Osteocyte (in vitro differentiated cells): ENCODE results near the gene ITGB5. TPM values are rescaled to one million over a fixed set of nuclear protein-coding genes. Genes with fewer than 3 reads are reported as not detected.

Source experiments
- DNase-seq: peaks from one replicate; pipeline ENCODE4 v3.0.0; 2021; ENCODE audit warnings: mixed read lengths; ENCODE audit not compliant: unreplicated experiment; ENCODE audit errors: extremely low spot score
- H3K27ac Mint-ChIP-seq: one replicate; pipeline ENCODE4 v1.8.0; 2021; ENCODE audit warnings: mild to moderate bottlenecking, mixed read lengths; ENCODE audit not compliant: unreplicated experiment
- H3K27me3 Mint-ChIP-seq: one replicate; pipeline ENCODE4 v1.8.0; 2021; ENCODE audit warnings: mixed read lengths; ENCODE audit not compliant: unreplicated experiment
- H3K36me3 Mint-ChIP-seq: one replicate; pipeline ENCODE4 v1.8.0; 2021; ENCODE audit warnings: mixed read lengths; ENCODE audit not compliant: unreplicated experiment
- H3K4me1 Mint-ChIP-seq: one replicate; pipeline ENCODE4 v1.8.0; 2021; ENCODE audit warnings: mixed read lengths; ENCODE audit not compliant: unreplicated experiment
- H3K4me3 Mint-ChIP-seq: one replicate; pipeline ENCODE4 v1.8.0; 2021; ENCODE audit warnings: mild to moderate bottlenecking, moderate library complexity, mixed read lengths; ENCODE audit not compliant: unreplicated experiment
- H3K9me3 Mint-ChIP-seq: one replicate; pipeline ENCODE4 v1.8.0; 2021; ENCODE audit warnings: mixed read lengths; ENCODE audit not compliant: unreplicated experiment
- total RNA-seq: library from RNA; stranded (reverse); gene quantifications from 2 replicates; pipeline ENCODE4 v1.2.1, GENCODE V29; 2021
- TF ChIP-seq, protein P1 (sequence below): fragments of 200-600 bp; sonication (generic); IDR thresholded peaks from 2 replicates; pipeline ENCODE4 v1.5.0; 2021; ENCODE audit warnings: antibody characterized with exemption, mild to moderate bottlenecking, moderate library complexity

The ITGB5 gene
- total RNA-seq, 1 donor from 2014 or later = 419 TPM

DNA sequence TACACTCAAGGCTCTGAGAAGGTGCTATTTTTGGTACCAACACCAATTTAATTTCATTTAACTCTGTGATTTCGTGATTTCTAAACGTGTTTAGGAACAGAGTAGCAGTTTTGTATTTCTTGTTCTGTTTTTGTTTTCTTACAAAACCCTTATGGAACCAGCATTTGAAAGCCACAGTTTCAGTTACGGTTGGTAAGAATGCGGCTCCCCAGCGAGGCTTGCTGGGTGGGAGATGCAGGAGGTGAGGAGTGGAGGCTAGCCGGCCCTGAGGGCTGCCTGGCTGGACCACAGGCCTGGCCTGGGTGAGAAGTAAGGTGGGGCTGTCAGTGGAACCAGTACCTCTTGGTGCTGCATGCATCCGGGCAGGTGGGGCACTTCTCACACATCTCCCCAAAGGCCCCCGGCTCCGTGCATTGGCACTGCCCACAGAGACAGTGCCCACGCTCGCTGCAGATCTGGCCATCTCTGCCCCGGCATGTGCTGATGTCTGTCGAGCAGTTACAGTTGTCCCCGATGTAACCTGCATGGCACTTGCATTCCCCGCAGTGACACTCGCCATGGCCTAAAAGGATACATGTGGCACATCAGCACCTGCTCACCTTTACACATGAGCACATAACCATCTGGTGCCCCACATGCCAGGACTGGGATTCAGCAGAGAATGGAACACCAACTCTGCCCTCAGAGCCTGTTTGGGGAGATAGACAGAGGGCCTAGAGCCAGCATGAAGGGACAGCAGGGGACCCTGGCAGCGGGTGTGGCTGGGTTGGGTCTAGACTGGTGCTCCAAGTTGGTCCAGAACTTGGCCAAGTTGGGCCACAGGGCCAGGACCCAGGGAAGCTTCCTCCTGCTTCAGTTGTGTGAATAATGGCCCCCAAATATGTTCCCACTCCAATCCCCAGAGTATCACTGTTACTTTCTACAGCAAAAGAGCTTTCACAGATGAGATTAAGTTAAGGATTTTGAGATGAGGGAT, 113.5 kb downstream of the ITGB5 start:
- Mint-ChIP-seq H3K4me1 (peaks cover 85% of the 10 kb centered on the region), H3K27ac (peak overlapping the region; percentile 96), H3K27me3 (no peaks in the 10 kb centered on the region), H3K9me3 (no peaks in the 10 kb centered on the region), H3K4me3 (no peak overlapping the region), H3K36me3 (peaks cover 30% of the 10 kb centered on the region)
- no peak for DNase-seq
- TF ChIP-seq, protein P1, sequence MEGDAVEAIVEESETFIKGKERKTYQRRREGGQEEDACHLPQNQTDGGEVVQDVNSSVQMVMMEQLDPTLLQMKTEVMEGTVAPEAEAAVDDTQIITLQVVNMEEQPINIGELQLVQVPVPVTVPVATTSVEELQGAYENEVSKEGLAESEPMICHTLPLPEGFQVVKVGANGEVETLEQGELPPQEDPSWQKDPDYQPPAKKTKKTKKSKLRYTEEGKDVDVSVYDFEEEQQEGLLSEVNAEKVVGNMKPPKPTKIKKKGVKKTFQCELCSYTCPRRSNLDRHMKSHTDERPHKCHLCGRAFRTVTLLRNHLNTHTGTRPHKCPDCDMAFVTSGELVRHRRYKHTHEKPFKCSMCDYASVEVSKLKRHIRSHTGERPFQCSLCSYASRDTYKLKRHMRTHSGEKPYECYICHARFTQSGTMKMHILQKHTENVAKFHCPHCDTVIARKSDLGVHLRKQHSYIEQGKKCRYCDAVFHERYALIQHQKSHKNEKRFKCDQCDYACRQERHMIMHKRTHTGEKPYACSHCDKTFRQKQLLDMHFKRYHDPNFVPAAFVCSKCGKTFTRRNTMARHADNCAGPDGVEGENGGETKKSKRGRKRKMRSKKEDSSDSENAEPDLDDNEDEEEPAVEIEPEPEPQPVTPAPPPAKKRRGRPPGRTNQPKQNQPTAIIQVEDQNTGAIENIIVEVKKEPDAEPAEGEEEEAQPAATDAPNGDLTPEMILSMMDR = no peak

DNA sequence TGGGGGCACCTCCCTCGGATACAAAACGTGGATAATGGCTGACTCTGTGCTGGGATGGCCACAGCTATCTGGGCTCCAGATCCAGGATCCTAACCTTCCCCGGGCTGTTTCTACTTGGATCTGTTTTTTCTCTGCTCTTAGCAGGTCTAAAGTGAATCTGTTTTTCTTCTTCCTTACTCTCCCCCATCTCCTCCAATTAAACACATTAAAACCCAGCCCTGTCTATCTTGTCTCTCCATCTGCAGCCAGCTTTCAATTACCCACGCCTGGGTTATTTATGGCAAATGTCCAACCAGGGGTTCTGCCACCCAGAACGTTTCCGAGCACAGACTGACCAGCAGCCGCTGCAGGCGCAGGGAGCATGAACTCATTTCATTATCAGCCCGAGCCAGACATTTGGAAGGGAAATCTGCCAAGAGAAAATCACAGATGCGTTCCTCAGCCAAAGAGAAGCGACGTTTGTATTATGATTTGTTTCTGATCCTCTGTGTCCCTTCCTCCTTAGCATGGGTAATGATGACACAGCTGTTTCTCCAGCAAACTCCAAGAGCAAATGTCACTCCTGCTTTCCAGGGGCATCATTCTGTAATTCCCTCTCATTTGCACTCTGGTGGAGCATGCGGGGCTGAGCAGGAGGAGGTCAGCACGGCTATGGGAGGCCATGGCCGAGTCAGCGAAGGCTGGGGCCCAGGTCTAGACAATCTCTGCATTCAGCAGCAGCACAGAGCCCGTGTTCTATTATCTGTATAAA, 114.9 kb downstream of the ITGB5 start:
- peaks cover 72% of the 10 kb centered on the region for H3K4me1 Mint-ChIP-seq
- H3K36me3 Mint-ChIP-seq = peaks cover 37% of the 10 kb centered on the region
- TF ChIP-seq, protein P1 = no peak
- H3K27ac Mint-ChIP-seq = peak overlapping the region; percentile 96
- peak overlapping the region; percentile 46 for H3K4me3 Mint-ChIP-seq
- no peaks in the 10 kb centered on the region for H3K27me3 Mint-ChIP-seq
- DNase-seq = no peak
- H3K9me3 Mint-ChIP-seq = no peaks in the 10 kb centered on the region

DNA sequence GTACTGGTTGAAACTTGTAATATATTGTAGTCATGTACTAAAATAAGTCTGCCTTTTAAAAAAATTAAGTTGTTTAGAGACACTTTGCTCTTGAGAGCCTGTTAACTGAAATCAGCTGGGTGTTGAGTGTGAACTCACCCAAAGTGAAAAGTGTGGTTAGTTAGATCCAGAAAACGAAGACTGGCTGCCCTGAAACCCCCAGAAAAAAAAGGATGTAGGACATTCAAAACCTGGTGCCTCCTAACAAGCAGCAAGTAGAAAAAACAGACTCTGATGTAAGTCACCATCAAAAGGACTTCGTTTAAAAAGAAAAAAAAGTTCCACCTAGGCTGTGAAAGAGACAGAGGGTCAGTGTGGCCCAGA, 116.1 kb downstream of the ITGB5 start:
- peaks cover 47% of the 10 kb centered on the region for H3K36me3 Mint-ChIP-seq
- H3K27ac Mint-ChIP-seq = peak overlapping the region; percentile 94
- H3K9me3 Mint-ChIP-seq = no peaks in the 10 kb centered on the region
- no peak overlapping the region for H3K4me3 Mint-ChIP-seq
- TF ChIP-seq, protein P1 = no peak
- H3K27me3 Mint-ChIP-seq = no peaks in the 10 kb centered on the region
- DNase-seq = no peak
- H3K4me1 Mint-ChIP-seq = peaks cover 67% of the 10 kb centered on the region

DNA sequence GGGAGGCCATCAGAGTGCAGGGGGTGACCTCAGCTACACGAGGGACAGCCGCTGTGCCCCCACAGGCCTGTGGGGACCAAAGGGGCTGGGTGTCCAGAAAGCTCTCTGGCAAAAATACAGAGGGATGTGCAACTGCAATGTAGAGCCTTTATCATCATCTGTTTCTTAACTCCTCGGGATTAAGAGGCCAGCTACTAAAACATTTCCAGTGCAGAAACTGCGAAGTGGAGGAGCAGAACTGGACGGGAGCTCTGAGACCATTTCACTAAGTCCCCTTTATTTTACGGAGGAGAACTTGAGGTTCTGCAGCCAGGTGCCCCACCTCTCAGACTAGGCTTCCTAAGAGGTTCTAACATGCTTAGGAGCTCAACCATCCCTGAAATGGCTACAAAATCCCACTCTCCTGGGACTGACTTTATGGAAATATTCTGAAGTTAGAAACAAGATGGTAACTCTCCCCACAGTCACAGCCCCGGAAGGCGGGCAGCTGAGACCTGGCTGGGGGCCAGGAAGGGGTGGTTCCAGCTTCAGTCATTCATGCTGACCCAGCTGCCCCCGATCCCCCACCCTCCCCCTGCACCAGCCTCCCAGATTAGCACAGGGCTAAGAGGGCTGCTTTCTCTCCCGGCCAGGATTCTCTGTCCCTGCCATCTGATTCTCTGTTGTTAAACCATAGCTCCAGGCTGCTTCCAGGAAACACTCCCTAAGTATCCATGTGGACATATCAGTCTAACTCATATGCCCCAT, 116.7 kb downstream of the ITGB5 start:
- H3K9me3 Mint-ChIP-seq = no peaks in the 10 kb centered on the region
- no peak overlapping the region for H3K4me3 Mint-ChIP-seq
- TF ChIP-seq, protein P1 = no peak
- DNase-seq = peak; percentile 88
- H3K27me3 Mint-ChIP-seq = no peaks in the 10 kb centered on the region
- H3K4me1 Mint-ChIP-seq = peaks cover 66% of the 10 kb centered on the region
- H3K36me3 Mint-ChIP-seq = peaks cover 52% of the 10 kb centered on the region
- peak overlapping the region; percentile 94 for H3K27ac Mint-ChIP-seq
